ENCODE measurements around the gene LIMCH1. TPM values are rescaled to one million over a fixed set of nuclear protein-coding genes. Genes with fewer than 3 reads are reported as not detected.

LIMCH1 gene
- polyA plus RNA-seq, 1 of the 3 experiments (the other 2 are of a cell fraction) = 1.2 TPM

- Histone ChIP-seq H3F3A (replicated peaks; ENCODE audit: insufficient read depth) (no peaks in the 10 kb centered on the region), H3K9ac (no peak overlapping the region), H3K27me3 (ENCODE audit: insufficient read depth) (no peaks in the 10 kb centered on the region), H3K36me3 (replicated peaks in 1 of 2; ENCODE audit: control insufficient read depth in 1 of 2, insufficient read depth in 2 of 2, low read length in 1 of 2) (no peaks in the 10 kb centered on the region), H3K4me2 (no peak overlapping the region), H3K9me2 (no peaks in the 10 kb centered on the region), H2AFZ (ENCODE audit: low read depth) (no peak overlapping the region), H3K4me1 (ENCODE audit: control insufficient read depth in 1 of 2, insufficient read depth in 2 of 2, low read depth in 1 of 2, low read length in 1 of 2) (peaks cover 0 to 3% of the 10 kb centered on the region in 2 experiments; a peak in 1 of 4 replicates), H3K9me3 (no peaks in the 10 kb centered on the region), H4K20me1 (ENCODE audit: insufficient read depth) (no peaks in the 10 kb centered on the region), H3K4me3 (ENCODE audit: low read depth in 2 of 2, low read length in 1 of 2) (no peak overlapping the region), H3K79me2 (ENCODE audit: insufficient read depth) (no peaks in the 10 kb centered on the region), H3K27ac (ENCODE audit: low read depth in 2 of 2, low read length in 1 of 2) (no peak overlapping the region)
- CTCF ChIA-PET = interaction anchor here (1.0 kb wide), 1 partner anchor 8 kb away, joined by 3 read pairs; no protein-coding TSS in a partner anchor
- DNase-seq = no peak
- 83% methylated on average over 6 of the region's 6 CpGs for WGBS (ENCODE audit: low lambda C conversion rate)
- POLR2A ChIA-PET = no interaction called here
- TF ChIP-seq GATA2 (CRISPR knock-in tag; IDR thresholded peaks at IDR 0.05) (no peak), POLR2AphosphoS5 (IDR thresholded peaks at IDR 0.05; ENCODE audit: low read depth, low read length) (no peak), FOXJ3 (CRISPR knock-in tag; IDR thresholded peaks at IDR 0.05) (no peak), SMC3 (IDR thresholded peaks at IDR 0.05; ENCODE audit: low read depth, low read length) (no peak), TEAD4 (IDR thresholded peaks at IDR 0.05; ENCODE audit: borderline replicate concordance, insufficient read depth) (no peak), FOSL2 (IDR thresholded peaks at IDR 0.05; ENCODE audit: borderline replicate concordance, low read depth) (no peak)
- TF ChIP-seq, protein P1, sequence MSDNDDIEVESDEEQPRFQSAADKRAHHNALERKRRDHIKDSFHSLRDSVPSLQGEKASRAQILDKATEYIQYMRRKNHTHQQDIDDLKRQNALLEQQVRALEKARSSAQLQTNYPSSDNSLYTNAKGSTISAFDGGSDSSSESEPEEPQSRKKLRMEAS (IDR thresholded peaks at IDR 0.05; ENCODE audit: low read depth) = no peak
- TF ChIP-seq, protein P2, sequence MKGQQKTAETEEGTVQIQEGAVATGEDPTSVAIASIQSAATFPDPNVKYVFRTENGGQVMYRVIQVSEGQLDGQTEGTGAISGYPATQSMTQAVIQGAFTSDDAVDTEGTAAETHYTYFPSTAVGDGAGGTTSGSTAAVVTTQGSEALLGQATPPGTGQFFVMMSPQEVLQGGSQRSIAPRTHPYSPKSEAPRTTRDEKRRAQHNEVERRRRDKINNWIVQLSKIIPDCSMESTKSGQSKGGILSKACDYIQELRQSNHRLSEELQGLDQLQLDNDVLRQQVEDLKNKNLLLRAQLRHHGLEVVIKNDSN (IDR thresholded peaks at IDR 0.05; ENCODE audit: borderline replicate concordance, low read depth) = no peak
Observed at GRCh38 chr4:41653523-41653922, 115.6 kb downstream of the LIMCH1 start.

- CTCF ChIA-PET = interaction anchor here (1.0 to 1.5 kb wide), 4 partner anchors 11 to 374 kb away, joined by 3 to 6 read pairs (median 5); no protein-coding TSS in a partner anchor
- no peak overlapping the region for H3K9ac ChIP-seq
- TF ChIP-seq RCOR1 (IDR thresholded peaks at IDR 0.05; ENCODE audit: low read length) (no peak), PBX3 (IDR thresholded peaks at IDR 0.05) (no peak), TEAD4 (IDR thresholded peaks at IDR 0.05; ENCODE audit: borderline replicate concordance, insufficient read depth) (no peak), NFIC (IDR thresholded peaks at IDR 0.05; ENCODE audit: borderline replicate concordance) (no peak), TCF12 (IDR thresholded peaks at IDR 0.05) (no peak), SIN3A (IDR thresholded peaks at IDR 0.05; ENCODE audit: borderline replicate concordance, low read depth, low read length) (no peak), SMC3 (IDR thresholded peaks at IDR 0.05; ENCODE audit: low read depth, low read length) (no peak), EZH2phosphoT487 (IDR thresholded peaks at IDR 0.05; ENCODE audit: borderline replicate concordance, low read depth) (no peak), ELF1 (IDR thresholded peaks at IDR 0.05) (no peak), GATA2 (CRISPR knock-in tag; IDR thresholded peaks at IDR 0.05) (no peak)
- TF ChIP-seq, protein P3, sequence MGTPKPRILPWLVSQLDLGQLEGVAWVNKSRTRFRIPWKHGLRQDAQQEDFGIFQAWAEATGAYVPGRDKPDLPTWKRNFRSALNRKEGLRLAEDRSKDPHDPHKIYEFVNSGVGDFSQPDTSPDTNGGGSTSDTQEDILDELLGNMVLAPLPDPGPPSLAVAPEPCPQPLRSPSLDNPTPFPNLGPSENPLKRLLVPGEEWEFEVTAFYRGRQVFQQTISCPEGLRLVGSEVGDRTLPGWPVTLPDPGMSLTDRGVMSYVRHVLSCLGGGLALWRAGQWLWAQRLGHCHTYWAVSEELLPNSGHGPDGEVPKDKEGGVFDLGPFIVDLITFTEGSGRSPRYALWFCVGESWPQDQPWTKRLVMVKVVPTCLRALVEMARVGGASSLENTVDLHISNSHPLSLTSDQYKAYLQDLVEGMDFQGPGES (IDR thresholded peaks at IDR 0.05; ENCODE audit: low read depth, low read length) = no peak
- TF ChIP-seq, protein P4, sequence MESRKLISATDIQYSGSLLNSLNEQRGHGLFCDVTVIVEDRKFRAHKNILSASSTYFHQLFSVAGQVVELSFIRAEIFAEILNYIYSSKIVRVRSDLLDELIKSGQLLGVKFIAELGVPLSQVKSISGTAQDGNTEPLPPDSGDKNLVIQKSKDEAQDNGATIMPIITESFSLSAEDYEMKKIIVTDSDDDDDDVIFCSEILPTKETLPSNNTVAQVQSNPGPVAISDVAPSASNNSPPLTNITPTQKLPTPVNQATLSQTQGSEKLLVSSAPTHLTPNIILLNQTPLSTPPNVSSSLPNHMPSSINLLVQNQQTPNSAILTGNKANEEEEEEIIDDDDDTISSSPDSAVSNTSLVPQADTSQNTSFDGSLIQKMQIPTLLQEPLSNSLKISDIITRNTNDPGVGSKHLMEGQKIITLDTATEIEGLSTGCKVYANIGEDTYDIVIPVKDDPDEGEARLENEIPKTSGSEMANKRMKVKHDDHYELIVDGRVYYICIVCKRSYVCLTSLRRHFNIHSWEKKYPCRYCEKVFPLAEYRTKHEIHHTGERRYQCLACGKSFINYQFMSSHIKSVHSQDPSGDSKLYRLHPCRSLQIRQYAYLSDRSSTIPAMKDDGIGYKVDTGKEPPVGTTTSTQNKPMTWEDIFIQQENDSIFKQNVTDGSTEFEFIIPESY (IDR thresholded peaks at IDR 0.05; ENCODE audit: borderline replicate concordance, low read depth) = no peak
- TF ChIP-seq, protein P2 (IDR thresholded peaks at IDR 0.05; ENCODE audit: borderline replicate concordance, low read depth) = no peak
Observed at GRCh38 chr4:41655177-41655576, 117.2 kb downstream of the LIMCH1 start.

More at GRCh38 chr4:41655177-41655576, 117.2 kb downstream of the LIMCH1 start:
- POLR2A ChIA-PET = no interaction called here
- Histone ChIP-seq H3K4me1 (ENCODE audit: control insufficient read depth in 1 of 2, insufficient read depth in 2 of 2, low read depth in 1 of 2, low read length in 1 of 2) (peaks cover 0 to 3% of the 10 kb centered on the region in 2 experiments; a peak in 1 of 4 replicates), H3K27ac (ENCODE audit: low read depth in 2 of 2, low read length in 1 of 2) (no peak overlapping the region), H3K36me3 (replicated peaks in 1 of 2; ENCODE audit: control insufficient read depth in 1 of 2, insufficient read depth in 2 of 2, low read length in 1 of 2) (no peaks in the 10 kb centered on the region), H4K20me1 (ENCODE audit: insufficient read depth) (no peaks in the 10 kb centered on the region), H3K79me2 (ENCODE audit: insufficient read depth) (no peaks in the 10 kb centered on the region), H3F3A (replicated peaks; ENCODE audit: insufficient read depth) (no peaks in the 10 kb centered on the region), H2AFZ (ENCODE audit: low read depth) (no peak overlapping the region), H3K9me2 (no peaks in the 10 kb centered on the region), H3K4me3 (ENCODE audit: low read depth in 2 of 2, low read length in 1 of 2) (no peak overlapping the region), H3K27me3 (ENCODE audit: insufficient read depth) (no peaks in the 10 kb centered on the region), H3K9me3 (no peaks in the 10 kb centered on the region), H3K4me2 (no peak overlapping the region)
- 32% methylated on average over 3 of the region's 3 CpGs for WGBS (ENCODE audit: low lambda C conversion rate)
- no peak for DNase-seq
